Neuronal stem cell (in vitro differentiated cells): ENCODE measurements around the gene CFAP77.
A peak's percentile ranks its signal among the peaks of the same experiment; 100 is the strongest.

Experiments
- DNase-seq: peaks from one replicate; pipeline ENCODE4 v3.0.0-alpha.2; 2013; ENCODE audit warnings: low spot score
- H2AFZ ChIP-seq: one replicate; pipeline ENCODE4 v1.6.1; 2013; ENCODE audit warnings: mild to moderate bottlenecking, low read length, inconsistent platforms
- H2AK5ac ChIP-seq: 2 replicates; pipeline ENCODE4 v1.6.1; 2013; ENCODE audit warnings: low read depth, mild to moderate bottlenecking, inconsistent platforms, low read length, moderate library complexity, mixed read lengths
- H2BK120ac ChIP-seq: 2 replicates; pipeline ENCODE4 v1.6.1; 2013; ENCODE audit warnings: low read depth, mild to moderate bottlenecking, inconsistent platforms, low read length, moderate library complexity, mixed read lengths
- H2BK12ac ChIP-seq: one replicate; pipeline ENCODE4 v1.6.1; 2013; ENCODE audit warnings: low read length, inconsistent platforms
- H2BK15ac ChIP-seq: 2 replicates; pipeline ENCODE4 v1.6.1; 2013; ENCODE audit warnings: mild to moderate bottlenecking, low read length, inconsistent platforms, mixed read lengths
- H2BK5ac ChIP-seq: one replicate; pipeline ENCODE4 v1.6.1; 2013; ENCODE audit warnings: inconsistent platforms, mild to moderate bottlenecking, low read length, moderate library complexity
- H3K14ac ChIP-seq: one replicate; pipeline ENCODE4 v1.6.1; 2013; ENCODE audit warnings: low read length, inconsistent platforms
- H3K18ac ChIP-seq: 2 replicates; pipeline ENCODE4 v1.6.1; 2013; ENCODE audit warnings: low read length, inconsistent platforms
- H3K23ac ChIP-seq: 2 replicates; pipeline ENCODE4 v1.6.1; 2013; ENCODE audit warnings: low read depth, mild to moderate bottlenecking, mixed read lengths, low read length, inconsistent platforms; ENCODE audit not compliant: poor library complexity
- H3K27ac ChIP-seq: replicated peaks from 3 replicates; pipeline ENCODE4 v1.5.1; 2013; ENCODE audit warnings: low read length, inconsistent platforms
- H3K27me3 ChIP-seq, 3 experiments: 2 replicates each; pipeline ENCODE4 v1.6.1; 2013; ENCODE audit warnings: low read length in 3 of 3, mild to moderate bottlenecking in 2 of 3, inconsistent platforms in 1 of 3, low read depth in 1 of 3, mixed read lengths in 1 of 3, moderate library complexity in 1 of 3; ENCODE audit not compliant: control insufficient read depth in 3 of 3, insufficient read depth in 3 of 3
- H3K36me3 ChIP-seq, 2 donors: replicated peaks in 1 of 2; 2 replicates each; pipeline ENCODE4 v1.6.1; 2013; ENCODE audit warnings: low read length in 2 of 2; ENCODE audit not compliant: control insufficient read depth in 2 of 2, insufficient read depth in 2 of 2
- H3K4ac ChIP-seq: 2 replicates; pipeline ENCODE4 v1.6.1; 2013; ENCODE audit warnings: inconsistent platforms, mild to moderate bottlenecking, low read length, moderate library complexity
- H3K4me1 ChIP-seq, 2 donors: 1 replicate in 1 of 2; 2 replicates in 1 of 2; pipeline ENCODE4 v1.6.1; 2013; ENCODE audit warnings: low read length in 2 of 2, low read depth in 1 of 2; ENCODE audit not compliant: control insufficient read depth in 2 of 2, insufficient read depth in 1 of 2
- H3K4me2 ChIP-seq: one replicate; pipeline ENCODE4 v1.6.1; 2013; ENCODE audit warnings: mild to moderate bottlenecking, low read length, inconsistent platforms; ENCODE audit not compliant: insufficient read depth, poor library complexity, severe bottlenecking
- H3K4me3 ChIP-seq, 2 donors: 2 replicates each; pipeline ENCODE4 v1.5.1; 2013; ENCODE audit warnings: low read length in 2 of 2, mild to moderate bottlenecking in 2 of 2, inconsistent platforms in 1 of 2, moderate library complexity in 1 of 2
- H3K79me1 ChIP-seq: one replicate; pipeline ENCODE4 v1.6.1; 2013; ENCODE audit warnings: low read depth, mild to moderate bottlenecking, inconsistent platforms, low read length, moderate library complexity
- H3K9ac ChIP-seq: one replicate; pipeline ENCODE4 v1.6.1; 2013; ENCODE audit warnings: mild to moderate bottlenecking, low read depth, low read length, inconsistent platforms; ENCODE audit not compliant: poor library complexity
- H3K9me3 ChIP-seq, 2 donors: replicated peaks in 1 of 2; 2 replicates each; pipeline versions ENCODE3 to v1.6.1; 2013; ENCODE audit warnings: low read length in 2 of 2, mild to moderate bottlenecking in 2 of 2, inconsistent platforms in 1 of 2, low read depth in 1 of 2, mixed read lengths in 1 of 2, moderate library complexity in 1 of 2; ENCODE audit not compliant: control insufficient read depth in 2 of 2, insufficient read depth in 1 of 2
- H4K8ac ChIP-seq: one replicate; pipeline ENCODE4 v1.6.1; 2013; ENCODE audit warnings: low read depth, mild to moderate bottlenecking, inconsistent platforms, low read length, moderate library complexity
- H4K91ac ChIP-seq: one replicate; pipeline ENCODE4 v1.6.1; 2013; ENCODE audit warnings: low read length, low read depth, mild to moderate bottlenecking, inconsistent platforms; ENCODE audit not compliant: poor library complexity
- WGBS, 2 donors: extraction: QIAGEN DNeasy Blood & Tissue Kit; methylation state at CpG; one replicate each; pipeline ENCODE4 v1.1.7; 2013; ENCODE audit warnings: missing lambda C conversion rate in 2 of 2, mixed read lengths in 1 of 2; ENCODE audit not compliant: insufficient read length in 2 of 2, insufficient replicate concordance in 1 of 2; ENCODE audit errors: extremely low coverage in 2 of 2; 5-methylcytosine and 5-hydroxymethylcytosine counted together

CFAP77 gene

DNA sequence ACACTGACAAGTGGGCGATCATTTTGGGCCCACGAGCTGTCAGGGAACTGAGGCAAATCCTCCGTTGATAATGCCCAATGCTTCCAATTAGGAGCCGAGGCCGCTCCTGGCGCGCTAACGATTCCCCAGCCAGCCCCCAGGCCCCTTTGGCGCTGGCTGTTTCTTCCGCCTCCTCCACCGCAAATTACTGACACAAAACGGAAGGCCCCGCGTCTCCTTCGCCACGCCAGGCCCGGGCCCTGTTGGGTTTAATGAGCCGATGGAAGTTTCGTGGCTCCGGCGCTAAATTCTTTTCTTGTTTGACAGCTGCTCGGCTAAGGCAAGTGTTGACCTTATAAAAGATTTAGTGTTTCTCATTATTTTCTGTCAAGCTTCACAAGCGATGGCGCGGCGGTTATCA, 146.7 kb downstream of the CFAP77 start:
- H4K8ac ChIP-seq = no peak overlapping the region
- peaks cover 25 to 37% of the 10 kb centered on the region in 2 donors for H3K4me1 ChIP-seq
- no CpG with 5 or more reads among the region's 26 CpGs for WGBS, 2 donors
- H4K91ac ChIP-seq = no peak overlapping the region
- H3K9ac ChIP-seq = no peak overlapping the region
- peaks cover 0 to 36% (median 0%) of the 10 kb centered on the region in 3 experiments for H3K27me3 ChIP-seq
- H3K4me3 ChIP-seq = no peak overlapping the region
- H3K79me1 ChIP-seq = no peaks in the 10 kb centered on the region
- H3K14ac ChIP-seq = no peak overlapping the region
- peak overlapping the region; percentile 77 for H2AFZ ChIP-seq
- no peak overlapping the region for H2AK5ac ChIP-seq
- peak overlapping the region; percentile 94 for H3K27ac ChIP-seq
- peak overlapping the region; percentile 98 for H2BK120ac ChIP-seq
- peaks cover 2 to 4% of the 10 kb centered on the region in 2 donors for H3K9me3 ChIP-seq
- H3K18ac ChIP-seq = peak overlapping the region; percentile 97
- H3K4me2 ChIP-seq = peak overlapping the region; percentile 40
- peak overlapping the region; percentile 79 for H2BK5ac ChIP-seq
- no peak overlapping the region for H3K23ac ChIP-seq
- no peak for DNase-seq
- no peak overlapping the region for H3K4ac ChIP-seq
- H2BK15ac ChIP-seq = peak overlapping the region; percentile 30
- no peaks in the 10 kb centered on the region for H3K36me3 ChIP-seq
- peak overlapping the region; percentile 8 for H2BK12ac ChIP-seq

DNA sequence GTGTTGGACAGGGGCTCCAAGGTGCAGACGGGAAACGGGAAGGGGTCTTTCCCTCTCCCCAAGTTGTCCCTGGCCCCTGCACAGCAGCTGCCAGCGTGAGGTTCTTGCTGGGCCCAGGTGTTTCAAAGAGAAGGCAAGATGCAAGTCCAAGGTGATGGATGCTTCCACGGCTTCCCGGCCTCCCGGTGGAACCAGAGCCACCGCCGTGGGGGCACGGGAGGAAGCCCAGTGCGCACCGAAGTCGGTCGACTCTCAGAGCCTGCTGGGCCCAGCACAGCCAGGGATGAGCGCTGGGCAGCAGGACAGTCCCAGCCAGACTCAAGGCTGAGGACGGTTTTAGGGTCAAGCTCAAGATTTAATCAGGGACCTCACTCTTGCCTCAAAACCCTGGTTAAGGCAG, 147.1 kb downstream of the CFAP77 start:
- Histone ChIP-seq H2BK12ac (peak overlapping the region; percentile 8), H3K9ac (peak overlapping the region; percentile 64), H2BK5ac (peak overlapping the region; percentile 79), H2AFZ (no peak overlapping the region), H3K9me3 (peaks cover 2 to 4% of the 10 kb centered on the region in 2 donors), H3K14ac (no peak overlapping the region), H4K8ac (no peak overlapping the region), H3K18ac (peak overlapping the region; percentile 97), H3K27me3 (peaks cover 0 to 40% (median 0%) of the 10 kb centered on the region in 3 experiments), H3K4ac (no peak overlapping the region), H3K4me2 (no peak overlapping the region), H3K4me1 (peaks cover 29 to 36% of the 10 kb centered on the region in 2 donors), H3K79me1 (no peaks in the 10 kb centered on the region), H4K91ac (no peak overlapping the region), H3K4me3 (no peak overlapping the region), H2BK120ac (peak overlapping the region; percentile 98), H3K23ac (no peak overlapping the region), H2AK5ac (peak overlapping the region; percentile 93), H3K36me3 (no peaks in the 10 kb centered on the region), H3K27ac (peak overlapping the region; percentile 94), H2BK15ac (peak overlapping the region; percentile 30)
- no peak for DNase-seq
- no CpG with 5 or more reads among the region's 15 CpGs for WGBS, 2 donors

DNA sequence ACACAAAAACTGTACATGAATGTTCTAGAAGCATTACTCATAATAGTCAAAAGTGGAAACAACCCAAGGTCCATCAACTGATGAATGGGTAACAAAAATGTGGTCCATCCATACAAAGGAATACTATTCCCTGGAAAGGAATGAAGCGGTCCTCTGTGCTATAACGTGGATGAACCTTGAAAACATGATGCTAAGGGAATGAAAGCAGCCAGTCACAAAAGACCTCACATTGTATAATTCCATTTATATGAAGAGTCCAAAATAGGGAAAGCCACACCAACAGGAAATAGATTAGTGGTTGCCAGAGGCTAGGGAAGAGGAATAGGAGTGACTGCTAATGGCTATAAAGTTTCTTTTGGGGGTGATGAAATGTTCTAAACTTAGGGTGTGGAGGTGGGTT, 149.7 kb downstream of the CFAP77 start:
- H3K9ac ChIP-seq = no peak overlapping the region
- no peaks in the 10 kb centered on the region for H3K36me3 ChIP-seq
- H2AFZ ChIP-seq = no peak overlapping the region
- no peak overlapping the region for H3K18ac ChIP-seq
- no peak overlapping the region for H3K4me2 ChIP-seq
- WGBS, 2 donors = no CpG with 5 or more reads among the region's 2 CpGs
- H3K14ac ChIP-seq = no peak overlapping the region
- H4K91ac ChIP-seq = no peak overlapping the region
- H3K27me3 ChIP-seq = peaks cover 0 to 61% (median 0%) of the 10 kb centered on the region in 3 experiments
- no peak overlapping the region for H2BK120ac ChIP-seq
- H2BK12ac ChIP-seq = no peak overlapping the region
- no peak overlapping the region for H4K8ac ChIP-seq
- H3K27ac ChIP-seq = no peak overlapping the region
- peaks cover 30 to 35% of the 10 kb centered on the region in 2 donors for H3K4me1 ChIP-seq
- H3K23ac ChIP-seq = no peak overlapping the region
- peaks cover 2 to 4% of the 10 kb centered on the region in 2 donors for H3K9me3 ChIP-seq
- no peak overlapping the region for H2BK5ac ChIP-seq
- DNase-seq = no peak
- H3K4me3 ChIP-seq = no peak overlapping the region
- H3K79me1 ChIP-seq = no peaks in the 10 kb centered on the region
- H2AK5ac ChIP-seq = no peak overlapping the region
- no peak overlapping the region for H2BK15ac ChIP-seq
- H3K4ac ChIP-seq = no peak overlapping the region

DNA sequence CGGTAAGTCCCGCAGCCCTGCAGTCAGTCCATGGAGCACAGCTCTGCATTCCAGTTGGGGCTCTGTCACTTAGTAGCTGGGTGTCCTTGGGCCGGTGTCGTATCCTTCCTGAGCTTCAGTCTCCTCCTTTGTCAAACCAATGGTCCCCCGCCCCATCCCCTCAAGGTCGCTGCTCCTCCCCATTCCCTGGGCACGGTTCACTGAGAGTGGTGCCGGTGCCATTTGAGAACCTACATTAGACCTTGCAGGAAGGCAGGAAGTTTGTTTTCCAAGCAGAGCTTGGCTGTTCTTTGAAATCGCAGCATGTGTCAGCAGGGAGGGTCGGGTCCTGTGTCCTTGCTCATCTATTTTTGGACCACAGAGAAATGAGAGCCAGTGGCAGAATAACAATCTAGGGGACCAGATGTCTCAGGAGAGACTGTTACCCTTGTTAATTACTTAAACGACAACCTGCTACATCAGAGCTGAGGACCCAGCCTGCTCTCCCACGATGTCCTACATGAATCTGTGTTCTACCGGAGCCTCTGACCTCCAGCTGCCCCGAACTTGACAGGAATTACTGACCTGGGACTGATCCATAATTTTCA, 150.7 kb downstream of the CFAP77 start:
- H2AK5ac ChIP-seq = no peak overlapping the region
- H2BK5ac ChIP-seq = no peak overlapping the region
- no peak for DNase-seq
- no peak overlapping the region for H3K18ac ChIP-seq
- no peak overlapping the region for H3K4me2 ChIP-seq
- no peak overlapping the region for H3K27ac ChIP-seq
- H3K4me3 ChIP-seq = no peak overlapping the region
- H3K14ac ChIP-seq = no peak overlapping the region
- no peak overlapping the region for H4K8ac ChIP-seq
- no peak overlapping the region for H3K4ac ChIP-seq
- peak overlapping the region; percentile 36 for H2BK12ac ChIP-seq
- peaks cover 2 to 4% of the 10 kb centered on the region in 2 donors for H3K9me3 ChIP-seq
- peak overlapping the region; percentile 53 for H2AFZ ChIP-seq
- peak overlapping the region; percentile 24 for H2BK15ac ChIP-seq
- H3K9ac ChIP-seq = no peak overlapping the region
- no peak overlapping the region for H3K23ac ChIP-seq
- peaks cover 0 to 65% (median 0%) of the 10 kb centered on the region in 3 experiments for H3K27me3 ChIP-seq
- H3K36me3 ChIP-seq = no peaks in the 10 kb centered on the region
- H4K91ac ChIP-seq = no peak overlapping the region
- H3K79me1 ChIP-seq = no peaks in the 10 kb centered on the region
- peaks cover 25 to 26% of the 10 kb centered on the region in 2 donors for H3K4me1 ChIP-seq
- no peak overlapping the region for H2BK120ac ChIP-seq
- no CpG with 5 or more reads among the region's 14 CpGs for WGBS, 2 donors
